ENCODE measurements around the gene ZEB2.

ZEB2 gene

DNA sequence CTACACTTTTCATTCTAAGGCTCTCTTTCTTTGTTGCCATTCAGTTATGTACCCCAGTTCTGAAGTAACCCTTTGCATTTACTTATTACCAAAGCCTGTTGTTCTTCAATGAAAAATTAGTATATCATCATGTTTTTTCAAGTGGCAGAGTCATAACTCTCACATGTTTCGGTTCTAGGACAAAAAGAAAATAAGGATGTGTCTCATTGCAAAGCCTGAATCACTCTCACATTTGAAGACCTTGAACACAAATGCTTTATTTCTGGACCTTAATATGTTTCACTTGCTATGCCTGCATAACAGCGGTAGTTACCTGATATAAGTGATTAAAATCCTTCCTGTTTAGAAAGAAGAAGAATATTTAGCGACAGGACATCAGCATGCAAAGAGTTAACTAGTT is 49.1 kb downstream of the ZEB2 start:
- DNase-seq (ENCODE audit: low spot score) = no peak

GRCh38 chr2:144470334-144470733 is 49.6 kb downstream of the ZEB2 start:
- no peak for DNase-seq (ENCODE audit: low spot score)

DNA sequence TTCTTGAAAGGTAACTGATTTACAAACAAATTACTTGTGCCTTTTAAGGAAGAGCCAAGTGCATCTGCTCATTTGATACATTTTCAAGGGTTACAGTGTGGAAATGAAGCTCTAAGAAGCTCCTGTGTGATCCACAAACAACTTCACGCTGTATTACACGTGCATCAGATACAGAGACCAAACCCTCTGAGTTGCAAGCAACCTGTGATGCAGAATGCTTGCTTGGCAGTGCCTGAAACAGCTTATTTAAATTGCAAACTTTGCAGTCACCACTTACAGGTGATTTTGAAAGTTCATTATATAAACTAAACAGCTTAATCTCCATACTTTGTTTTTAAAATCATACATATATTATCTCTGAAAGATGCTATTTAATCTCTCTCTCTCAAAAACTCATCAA is 50.1 kb downstream of the ZEB2 start:
- DNase-seq (ENCODE audit: low spot score) = no peak

DNA sequence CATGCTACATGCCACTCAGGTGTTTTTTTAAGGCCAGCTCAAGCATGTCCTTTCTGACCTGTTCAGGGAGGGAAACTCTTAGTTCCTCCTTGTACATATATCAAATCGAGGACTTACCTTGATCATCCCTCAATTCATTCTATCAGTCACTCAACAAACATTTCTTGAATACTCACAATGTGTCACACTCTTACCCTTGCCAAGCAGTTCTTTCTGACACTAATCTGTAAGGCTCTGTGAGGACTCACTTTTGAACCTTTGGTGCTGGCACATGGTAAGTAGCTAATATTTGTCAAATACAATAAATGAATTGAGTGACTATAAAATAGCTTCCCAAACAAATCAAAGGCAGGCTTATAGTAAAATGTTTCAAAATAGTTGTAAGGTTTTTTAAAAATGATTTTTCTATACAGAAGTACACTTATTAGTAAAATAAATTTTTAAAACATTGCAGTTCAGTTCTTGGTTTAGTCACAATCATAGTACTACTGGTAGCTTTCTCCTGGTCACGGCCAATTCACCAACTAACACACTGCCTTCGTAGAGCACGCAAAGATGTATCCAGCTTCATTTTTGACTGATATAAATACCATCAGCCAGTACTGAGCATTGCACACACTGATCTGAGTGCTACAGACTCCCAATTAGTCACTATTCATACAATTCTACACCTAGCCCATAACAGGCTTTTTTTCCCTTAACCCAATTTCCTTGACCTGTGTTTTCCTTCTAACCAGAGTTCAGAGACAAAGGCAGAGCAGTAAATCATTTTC is 50.9 kb downstream of the ZEB2 start:
- DNase-seq (ENCODE audit: low spot score) = no peak

DNA sequence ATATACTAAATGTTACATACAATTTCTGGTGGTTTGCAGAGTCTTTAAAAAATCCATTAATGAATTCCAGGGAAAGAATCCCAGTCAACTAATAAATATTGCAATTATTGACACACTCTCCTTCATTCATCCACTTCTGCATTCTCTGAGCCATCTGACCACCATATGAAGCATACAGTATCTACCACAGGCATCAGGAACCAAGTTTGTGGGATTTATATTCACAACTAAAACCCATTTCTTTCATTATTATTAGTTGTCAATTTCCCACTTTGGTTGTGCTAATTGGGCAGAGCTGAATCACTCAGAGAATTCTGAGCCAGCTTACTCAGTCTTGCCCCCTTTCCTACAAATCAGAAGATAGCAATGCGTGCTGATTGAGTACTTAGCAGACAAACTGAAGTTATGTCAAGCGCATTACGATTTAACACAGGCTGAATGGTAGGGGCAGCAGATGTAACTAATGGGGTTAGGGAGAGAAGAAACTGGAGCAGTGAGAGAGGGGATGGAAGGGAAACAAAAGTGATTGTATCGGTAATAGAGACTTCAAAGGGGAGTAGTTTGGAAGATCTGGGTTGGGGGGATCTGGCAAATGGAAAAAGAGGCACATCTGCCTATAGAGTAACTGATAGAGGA is 52.3 kb downstream of the ZEB2 start:
- DNase-seq (ENCODE audit: low spot score) = no peak

DNA sequence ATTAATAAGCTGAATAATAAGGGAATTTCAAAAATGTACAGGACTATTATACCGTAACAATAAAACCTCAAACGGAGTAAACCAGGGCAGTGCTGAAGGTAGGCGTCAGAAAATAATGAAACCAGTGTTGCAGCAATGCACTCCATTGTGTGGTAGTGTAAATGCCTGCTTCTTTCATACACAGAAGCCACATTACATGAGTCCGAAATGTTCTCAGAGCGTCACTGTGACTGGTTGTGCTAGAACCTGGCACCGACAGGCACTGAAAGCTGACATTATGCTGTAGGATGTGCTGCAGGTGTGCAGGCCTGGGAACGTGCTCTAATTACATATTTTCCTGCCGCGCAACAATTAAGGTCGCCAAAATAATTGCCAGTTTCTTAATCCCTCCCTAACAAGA is 53.3 kb downstream of the ZEB2 start:
- DNase-seq (ENCODE audit: low spot score) = no peak

DNA sequence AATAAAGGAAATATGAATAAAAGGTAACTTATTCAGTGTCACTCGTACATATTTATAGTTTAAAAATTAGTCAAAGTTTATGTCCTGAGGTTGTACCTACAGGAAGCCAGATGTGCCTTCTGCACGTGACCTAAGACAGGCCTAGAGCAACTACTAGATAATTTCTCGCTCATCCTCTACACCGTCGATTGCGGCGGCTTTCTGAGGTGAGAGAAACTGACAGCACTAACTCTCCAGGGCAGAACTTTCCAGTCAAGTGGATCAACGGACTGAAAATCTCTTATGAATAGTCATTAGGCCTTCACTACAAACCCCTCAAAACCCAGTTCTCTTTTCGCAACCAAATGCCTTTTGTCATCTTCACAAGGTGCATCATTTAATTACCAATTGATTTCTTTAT is 54.2 kb downstream of the ZEB2 start:
- no peak for DNase-seq (ENCODE audit: low spot score)

GRCh38 chr2:144464730-144465129 is 55.2 kb downstream of the ZEB2 start:
- peak; percentile 4 for DNase-seq (ENCODE audit: low spot score)

DNA sequence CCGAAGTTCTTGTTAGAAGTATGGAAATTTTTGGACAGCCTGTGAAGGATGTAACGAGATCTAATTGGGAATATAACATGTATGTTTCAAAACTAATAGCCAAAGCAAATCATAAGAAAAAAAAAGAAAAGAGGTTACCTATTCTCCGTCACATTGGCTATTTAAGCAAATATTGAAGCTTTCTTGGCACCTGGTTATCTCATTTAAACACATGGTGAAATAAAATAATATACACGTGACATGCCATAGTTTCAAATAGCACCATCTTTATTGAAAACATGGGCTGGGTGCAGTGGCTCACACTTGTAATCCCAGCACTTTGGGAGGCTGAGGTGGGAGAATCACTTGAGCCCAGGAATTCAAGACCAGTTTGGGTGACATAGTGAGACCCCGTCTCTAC is 56.7 kb downstream of the ZEB2 start:
- DNase-seq (ENCODE audit: low spot score) = no peak

DNA sequence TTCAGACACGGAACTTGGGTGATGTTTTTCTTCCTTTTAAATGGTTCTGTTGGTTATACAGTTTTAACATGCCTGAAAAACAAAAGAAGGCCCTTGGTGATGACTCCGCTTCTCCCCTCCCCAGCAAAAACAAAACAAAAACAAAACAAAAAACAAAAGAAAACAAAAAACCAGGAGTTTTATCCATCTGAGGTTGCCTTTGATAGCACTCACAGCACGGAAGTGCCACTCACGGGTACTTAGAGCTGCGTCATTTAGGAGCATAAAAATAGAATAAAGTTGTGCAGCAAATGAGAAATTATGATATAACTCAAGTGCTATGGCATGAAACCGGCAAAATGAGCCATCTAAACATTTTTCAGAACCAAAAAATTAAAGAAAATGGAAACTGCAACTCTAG is 57.7 kb downstream of the ZEB2 start:
- DNase-seq (ENCODE audit: low spot score) = no peak

DNA sequence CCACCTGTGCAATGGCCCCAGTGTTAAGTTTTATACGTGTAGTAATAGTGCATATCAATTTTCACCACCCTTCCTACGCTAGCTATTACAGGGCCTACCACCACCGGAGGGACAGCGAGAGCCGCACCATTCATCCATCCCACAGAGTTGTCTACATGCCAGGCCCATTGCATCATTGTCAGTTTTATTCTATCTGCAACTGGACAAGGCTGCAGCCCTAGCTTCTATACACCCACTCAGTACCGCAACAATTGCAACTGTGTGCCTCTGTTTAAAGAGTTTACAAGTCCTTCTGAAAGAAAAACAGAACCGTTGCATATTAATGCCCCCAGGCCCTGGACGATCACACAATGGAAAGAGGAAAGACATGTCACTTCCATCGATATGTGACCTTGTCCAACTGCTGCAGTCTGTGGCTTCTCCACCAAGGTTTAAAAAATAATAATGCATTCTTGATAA is 58.6 kb downstream of the ZEB2 start:
- DNase-seq (ENCODE audit: low spot score) = no peak

DNA sequence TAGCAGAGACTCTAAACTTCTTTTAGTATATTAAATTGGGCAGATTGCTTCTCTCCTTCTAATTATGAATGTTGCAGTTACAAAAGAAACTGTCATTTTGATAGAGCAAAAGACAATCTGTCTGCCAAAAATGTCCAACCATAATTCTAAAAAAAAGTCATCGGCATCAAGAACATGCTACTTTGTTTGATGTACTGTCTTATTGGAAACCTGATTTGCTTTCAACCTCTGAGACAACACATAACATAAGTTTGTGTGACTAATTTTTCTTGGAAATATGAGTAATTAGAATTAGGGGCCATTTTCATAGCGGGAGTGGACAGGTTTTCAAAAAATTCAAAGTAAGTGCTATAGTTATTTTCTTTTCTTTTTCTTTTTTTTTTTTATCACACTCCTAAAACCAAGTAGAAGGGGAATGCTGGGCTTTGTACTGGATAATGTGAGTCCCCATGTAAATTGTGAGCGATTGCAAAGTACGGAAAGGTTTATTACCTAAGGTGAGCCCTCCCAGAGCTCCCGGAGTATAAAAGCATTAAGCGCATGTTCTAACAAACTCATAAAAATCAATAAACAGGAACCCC is 59.1 kb downstream of the ZEB2 start:
- no peak for DNase-seq (ENCODE audit: low spot score)

DNA sequence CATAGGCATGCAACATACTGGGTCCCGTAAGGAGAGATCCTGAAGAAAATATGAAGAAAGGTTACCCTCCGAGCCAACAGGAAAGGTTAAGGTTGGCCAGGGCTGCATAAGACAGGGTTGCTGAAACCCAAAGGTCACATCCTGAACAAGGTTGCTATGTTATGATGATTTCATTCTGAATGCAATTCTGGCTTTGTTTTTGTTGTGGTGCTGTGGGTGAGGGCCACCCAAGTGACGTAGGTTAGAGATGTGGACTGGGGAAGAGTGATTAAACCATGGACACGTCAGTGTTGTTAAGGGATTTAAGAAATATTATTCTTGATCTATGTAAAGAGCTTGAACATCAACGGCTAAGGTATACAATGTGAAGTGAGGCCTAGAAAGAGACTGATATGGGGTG is 60.0 kb downstream of the ZEB2 start:
- DNase-seq (ENCODE audit: low spot score) = no peak

- no peak for DNase-seq (ENCODE audit: low spot score)
Observed at GRCh38 chr2:144459286-144459685, 60.6 kb downstream of the ZEB2 start.

- no peak for DNase-seq (ENCODE audit: low spot score)
Observed at GRCh38 chr2:144458541-144458940, 61.4 kb downstream of the ZEB2 start.

DNA sequence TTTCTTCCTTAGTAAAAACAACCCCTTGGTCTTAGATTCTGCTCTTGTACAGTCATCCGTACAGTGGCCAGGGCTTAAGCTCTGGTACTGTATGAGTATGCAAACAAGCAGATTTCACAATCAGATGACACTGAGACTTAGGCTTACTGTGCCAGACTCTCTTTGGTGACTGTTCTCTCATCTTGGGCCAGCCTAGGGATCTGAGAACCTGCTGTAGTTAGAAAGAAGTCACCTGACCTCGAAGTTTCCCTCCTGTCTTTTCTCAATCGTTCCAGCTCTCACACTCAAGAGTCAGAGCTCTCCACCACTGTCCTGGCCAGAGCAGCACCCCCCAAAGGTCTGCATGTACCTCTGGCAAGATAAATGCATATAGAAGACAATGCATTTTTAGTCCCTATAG is 63.2 kb downstream of the ZEB2 start:
- no peak for DNase-seq (ENCODE audit: low spot score)

DNA sequence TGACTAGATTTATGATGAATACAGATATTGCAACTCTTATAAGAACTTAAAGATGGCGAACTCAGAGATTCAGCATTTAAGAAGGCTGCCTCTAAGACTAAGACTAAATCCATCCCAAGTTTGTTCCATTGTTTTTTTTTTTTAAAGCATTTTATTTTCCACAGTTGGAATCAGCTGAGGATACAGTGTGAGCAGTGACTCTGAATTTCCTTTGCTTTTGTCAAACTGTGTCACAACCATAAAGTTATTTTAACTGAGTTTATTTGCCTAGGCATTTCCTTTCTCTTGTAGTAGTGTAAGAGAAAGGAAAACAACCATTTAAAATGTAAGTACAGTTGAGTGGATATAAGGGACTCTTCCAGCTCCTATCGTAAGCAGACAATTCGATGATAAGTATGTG is 63.9 kb downstream of the ZEB2 start:
- no peak for DNase-seq (ENCODE audit: low spot score)

DNA sequence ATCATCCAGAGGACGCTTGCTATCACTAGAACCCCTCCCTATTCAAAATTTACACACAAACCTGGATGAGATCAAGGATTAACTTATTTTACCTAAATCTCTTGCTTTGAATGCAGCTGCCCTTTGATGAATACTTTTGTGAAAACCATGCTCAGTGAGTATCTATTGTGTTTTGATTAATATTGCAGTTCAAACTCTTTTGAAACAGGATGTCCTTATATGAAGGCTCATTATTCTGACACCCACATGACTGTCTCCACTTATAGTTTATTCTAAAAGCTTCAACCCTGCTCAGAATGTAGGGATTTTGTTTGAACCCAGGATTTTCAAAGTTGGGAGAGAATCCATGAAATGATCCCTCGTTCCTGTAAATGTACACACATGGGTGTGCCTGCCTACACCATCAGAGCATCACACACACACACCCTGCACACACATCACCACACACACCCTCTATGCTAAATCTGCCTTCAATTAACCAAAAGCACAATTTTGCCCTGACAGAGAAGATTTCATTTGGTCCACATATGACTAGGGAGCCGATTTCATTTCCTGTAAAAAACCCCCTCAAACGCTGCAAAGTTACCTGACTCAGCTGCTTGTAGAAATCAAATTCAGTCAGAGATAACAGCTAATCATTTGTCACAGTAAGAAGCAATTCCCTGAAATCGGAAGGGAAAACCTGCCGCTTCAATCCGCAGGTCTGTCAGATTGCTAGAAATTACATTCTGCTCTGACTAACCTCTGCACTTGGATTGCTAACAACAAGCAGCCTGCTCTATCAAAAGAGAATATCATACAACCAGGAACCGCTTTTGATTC is 65.2 kb downstream of the ZEB2 start:
- DNase-seq (ENCODE audit: low spot score) = no peak

DNA sequence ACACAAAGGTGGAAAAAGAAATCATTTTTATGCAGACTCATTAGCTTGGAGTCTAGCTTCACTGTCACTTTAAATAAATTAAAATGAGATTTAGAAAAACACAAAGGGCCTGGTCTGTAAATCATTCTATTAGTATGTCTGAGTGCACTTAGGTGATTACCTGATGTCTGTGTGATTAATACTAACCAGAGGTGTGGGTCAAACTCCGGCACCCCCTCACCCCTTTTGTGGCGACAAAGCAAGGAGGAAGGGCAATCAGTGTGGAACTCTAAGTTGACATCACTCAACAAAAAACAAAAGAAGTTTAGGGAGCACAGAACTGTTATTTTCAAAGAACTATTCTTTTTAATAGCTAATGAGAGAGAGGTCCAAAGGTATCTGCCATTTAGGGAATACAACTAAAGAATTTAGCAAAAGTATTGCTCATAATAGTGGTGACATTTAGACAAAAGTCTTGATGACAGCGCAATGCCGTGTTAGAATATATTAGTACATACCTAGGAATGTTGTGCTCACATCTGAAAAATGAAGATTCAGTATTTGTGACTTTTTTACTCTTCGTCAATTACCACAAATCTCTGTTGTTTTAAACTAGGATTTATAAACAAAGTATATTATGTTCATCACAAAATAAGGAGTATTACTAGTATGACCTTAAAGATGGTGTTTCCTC is 66.3 kb downstream of the ZEB2 start:
- no peak for DNase-seq (ENCODE audit: low spot score)

DNA sequence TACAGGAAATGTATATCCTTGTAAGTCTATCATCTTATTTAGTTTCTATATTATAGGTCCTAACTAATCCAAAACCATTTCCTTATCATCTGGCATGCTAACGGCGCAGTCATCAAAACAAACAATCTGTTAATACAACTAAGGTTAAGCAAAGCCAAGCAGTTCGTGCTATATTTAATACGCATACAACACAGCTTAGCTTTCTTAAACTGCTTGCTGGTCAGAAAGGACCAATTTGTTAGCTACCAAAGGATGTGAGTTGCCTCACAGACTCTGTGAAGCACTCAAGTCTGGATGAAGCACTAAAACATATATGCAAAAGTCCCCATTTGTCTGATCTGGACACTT is 67.0 kb downstream of the ZEB2 start:
- DNase-seq (ENCODE audit: low spot score) = no peak

DNA sequence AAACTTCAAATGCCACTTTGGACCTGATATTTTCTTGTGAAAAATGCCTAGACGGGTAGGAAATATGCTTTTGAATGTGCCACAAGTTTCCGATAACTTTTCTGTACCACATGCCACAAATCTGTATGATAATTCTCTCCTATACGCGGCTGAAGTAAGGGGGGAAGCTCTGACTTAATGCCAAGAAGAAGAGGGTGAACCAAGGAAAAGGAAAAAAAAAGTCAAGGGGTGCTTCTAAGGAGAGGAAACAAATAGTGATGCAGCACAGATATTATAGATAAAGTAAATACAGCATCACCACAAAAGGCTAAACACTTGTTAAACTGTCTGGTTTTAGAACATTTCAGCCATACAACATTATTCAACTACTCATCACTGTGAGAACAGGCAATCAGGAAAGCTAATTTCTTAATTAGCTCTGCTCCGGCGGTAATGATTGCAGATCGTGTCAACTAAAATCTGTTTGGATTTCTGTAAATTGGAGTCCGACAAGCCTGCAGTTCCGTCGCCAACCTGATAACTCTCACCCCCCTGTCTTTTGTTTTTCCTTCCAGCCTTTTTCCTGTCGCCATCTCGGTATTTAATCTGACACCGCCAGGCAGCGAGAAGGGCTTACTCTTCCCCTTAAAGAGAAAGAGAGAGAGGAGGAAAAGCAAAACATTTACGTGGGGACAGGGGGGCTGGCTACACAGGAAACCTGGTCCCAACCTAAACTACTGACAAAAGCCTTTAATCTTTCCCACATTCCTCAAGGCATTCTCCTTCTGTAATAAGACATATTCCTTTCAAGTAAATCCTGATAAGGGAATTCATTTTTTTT is 67.5 kb downstream of the ZEB2 start:
- DNase-seq (ENCODE audit: low spot score) = no peak

Data from LoVo (cell line).